Parathyroid adenoma (tissue), 2 donors: ENCODE data around the gene NOA1.
"Not testable (repeated sequence)": the region's sequence is repeated elsewhere in the genome, so short reads cannot be mapped to it uniquely, and the experiment has no call there.

Source experiments
- H2AFZ ChIP-seq: fragments of 300-600 bp; sonication (generic); one replicate; pipeline ENCODE4 v1.7.0; 2017; ENCODE audit warnings: antibody characterized with exemption, mild to moderate bottlenecking
- H3K27ac ChIP-seq: fragments of 300-600 bp; sonication (generic); one replicate; pipeline ENCODE4 v1.7.0; 2017
- H3K27me3 ChIP-seq: fragments of 300-600 bp; sonication (generic); one replicate; pipeline ENCODE4 v1.7.0; 2017; ENCODE audit warnings: low read length; ENCODE audit not compliant: control insufficient read depth, insufficient read depth
- H3K36me3 ChIP-seq: fragments of 300-600 bp; sonication (generic); one replicate; pipeline ENCODE4 v1.7.0; 2017; ENCODE audit warnings: low read length; ENCODE audit not compliant: control insufficient read depth, insufficient read depth
- H3K4me1 ChIP-seq: fragments of 300-600 bp; sonication (generic); one replicate; pipeline ENCODE4 v1.7.0; 2017; ENCODE audit warnings: control low read depth
- H3K4me2 ChIP-seq: fragments of 300-600 bp; sonication (generic); one replicate; pipeline ENCODE4 v1.7.0; 2017; ENCODE audit warnings: low read length
- H3K4me3 ChIP-seq: fragments of 300-600 bp; sonication (generic); one replicate; pipeline ENCODE4 v1.7.0; 2017; ENCODE audit warnings: low read depth, low read length
- H3K79me2 ChIP-seq: fragments of 300-600 bp; sonication (generic); one replicate; pipeline ENCODE4 v1.7.0; 2017; ENCODE audit warnings: control low read depth
- H3K9ac ChIP-seq: fragments of 300-600 bp; sonication (generic); one replicate; pipeline ENCODE4 v1.7.0; 2017; ENCODE audit warnings: mild to moderate bottlenecking
- H3K9me3 ChIP-seq: fragments of 300-600 bp; sonication (generic); one replicate; pipeline ENCODE4 v1.7.0; 2017; ENCODE audit warnings: low read length; ENCODE audit not compliant: control insufficient read depth
- CTCF ChIP-seq: fragments of 300-600 bp; sonication (generic); IDR thresholded peaks from one replicate; pipeline ENCODE4 v1.7.0; 2017; ENCODE audit warnings: antibody characterized with exemption, mild to moderate bottlenecking
- donor health status: primary hyperparathyroidism.

Gene NOA1

GRCh38 chr4:56937262-56937661 is 40.1 kb downstream of the NOA1 start:
- no peak overlapping the region for H3K4me3 ChIP-seq
- H3K27ac ChIP-seq: no peak overlapping the region
- no peak overlapping the region for H3K9ac ChIP-seq
- no peaks in the 10 kb centered on the region for H3K79me2 ChIP-seq
- no peaks in the 10 kb centered on the region for H3K27me3 ChIP-seq
- TF ChIP-seq CTCF: no peak
- H2AFZ ChIP-seq: no peak overlapping the region
- H3K36me3 ChIP-seq: no peaks in the 10 kb centered on the region
- no peak overlapping the region for H3K4me2 ChIP-seq
- H3K9me3 ChIP-seq: no peaks in the 10 kb centered on the region
- H3K4me1 ChIP-seq: no peaks in the 10 kb centered on the region

GRCh38 chr4:56931924-56932323 is 45.5 kb downstream of the NOA1 start:
- no peak for TF ChIP-seq CTCF
- Histone ChIP-seq H3K27ac (no peak overlapping the region), H2AFZ (no peak overlapping the region), H3K27me3 (no peaks in the 10 kb centered on the region), H3K9me3 (no peaks in the 10 kb centered on the region), H3K4me2 (no peak overlapping the region), H3K4me3 (no peak overlapping the region), H3K36me3 (no peaks in the 10 kb centered on the region), H3K9ac (no peak overlapping the region), H3K79me2 (peaks cover 3% of the 10 kb centered on the region), H3K4me1 (no peaks in the 10 kb centered on the region)

GRCh38 chr4:56930638-56931037 is 46.8 kb downstream of the NOA1 start:
- no peak for TF ChIP-seq CTCF
- H2AFZ ChIP-seq: no peak overlapping the region
- no peaks in the 10 kb centered on the region for H3K36me3 ChIP-seq
- no peak overlapping the region for H3K4me3 ChIP-seq
- H3K4me2 ChIP-seq: no peak overlapping the region
- H3K9me3 ChIP-seq: no peaks in the 10 kb centered on the region
- peaks cover 8% of the 10 kb centered on the region for H3K79me2 ChIP-seq
- no peaks in the 10 kb centered on the region for H3K4me1 ChIP-seq
- no peak overlapping the region for H3K27ac ChIP-seq
- no peaks in the 10 kb centered on the region for H3K27me3 ChIP-seq
- no peak overlapping the region for H3K9ac ChIP-seq

- Histone ChIP-seq H3K36me3 (no peaks in the 10 kb centered on the region), H3K4me3 (no peak overlapping the region), H3K4me1 (no peaks in the 10 kb centered on the region), H3K9ac (no peak overlapping the region), H3K27ac (no peak overlapping the region), H3K27me3 (no peaks in the 10 kb centered on the region), H3K79me2 (peaks cover 13% of the 10 kb centered on the region), H2AFZ (no peak overlapping the region), H3K9me3 (no peaks in the 10 kb centered on the region), H3K4me2 (no peak overlapping the region)
- TF ChIP-seq CTCF: no peak
Observed at GRCh38 chr4:56927196-56927595, 50.2 kb downstream of the NOA1 start.

- not testable (repeated sequence) for H3K27ac ChIP-seq, H3K9ac ChIP-seq, H3K9me3 ChIP-seq, H3K4me3 ChIP-seq, H3K4me1 ChIP-seq, H3K4me2 ChIP-seq, H2AFZ ChIP-seq, H3K36me3 ChIP-seq, H3K27me3 ChIP-seq
- H3K79me2 ChIP-seq: peaks cover 49% of the 10 kb centered on the region
Observed at GRCh38 chr4:56914977-56915376, 62.4 kb downstream of the NOA1 start.
